Right lobe of liver (tissue), 4 donors: Measurements from ENCODE around the gene PSMB10.

Experiments
- CTCF ChIP-seq, 4 donors: fragments of 200-600 bp in 3 of 4; fragments of 450-650 bp in 1 of 4; IDR thresholded peaks; one replicate each; pipeline versions ENCODE4 v1.5.1 to v1.8.0; 2016 to 2022; ENCODE audit warnings: antibody characterized with exemption in 4 of 4, mild to moderate bottlenecking in 2 of 4
- POLR2A ChIP-seq: fragments of 450-650 bp; IDR thresholded peaks from one replicate; pipeline ENCODE4 v1.6.1; 2017; ENCODE audit warnings: antibody characterized with exemption, mild to moderate bottlenecking
- donor health status: DM: no; HTN: no; CAD: no.
- donor health status: DM: no; HTN: no; CAD: no.
- donor health status: DM: no; HTN: yes; CAD: no.

- TF ChIP-seq CTCF (IDR thresholded peaks at IDR 0.05) (no peak), POLR2A (no peak)
Observed at GRCh38 chr16:67924140-67924906, 12.3 kb downstream of the PSMB10 start.
